ENCODE measurements around the gene PPT1. TPM values are rescaled to one million over a fixed set of nuclear protein-coding genes. Genes with fewer than 3 reads are reported as not detected.
A peak's percentile ranks its signal among the peaks of the same experiment; 100 is the strongest.

PPT1 gene
- polyA plus RNA-seq (ENCODE audit: insufficient read length in 4 of 4), result 100 to 1,000 TPM; 103 to 134 (median 122) TPM

GRCh38 chr1:40096977-40097782, at the start of gene PPT1:
TSS of gene PPT1 (minus strand) at chr1:40097252. CDS start at chr1:40097238, 14 bp downstream.
- DNase-seq (ENCODE audit: low read depth in 4 of 4, low spot score in 3 of 4), result peak; percentile 42 to 70 (median 48)

DNA sequence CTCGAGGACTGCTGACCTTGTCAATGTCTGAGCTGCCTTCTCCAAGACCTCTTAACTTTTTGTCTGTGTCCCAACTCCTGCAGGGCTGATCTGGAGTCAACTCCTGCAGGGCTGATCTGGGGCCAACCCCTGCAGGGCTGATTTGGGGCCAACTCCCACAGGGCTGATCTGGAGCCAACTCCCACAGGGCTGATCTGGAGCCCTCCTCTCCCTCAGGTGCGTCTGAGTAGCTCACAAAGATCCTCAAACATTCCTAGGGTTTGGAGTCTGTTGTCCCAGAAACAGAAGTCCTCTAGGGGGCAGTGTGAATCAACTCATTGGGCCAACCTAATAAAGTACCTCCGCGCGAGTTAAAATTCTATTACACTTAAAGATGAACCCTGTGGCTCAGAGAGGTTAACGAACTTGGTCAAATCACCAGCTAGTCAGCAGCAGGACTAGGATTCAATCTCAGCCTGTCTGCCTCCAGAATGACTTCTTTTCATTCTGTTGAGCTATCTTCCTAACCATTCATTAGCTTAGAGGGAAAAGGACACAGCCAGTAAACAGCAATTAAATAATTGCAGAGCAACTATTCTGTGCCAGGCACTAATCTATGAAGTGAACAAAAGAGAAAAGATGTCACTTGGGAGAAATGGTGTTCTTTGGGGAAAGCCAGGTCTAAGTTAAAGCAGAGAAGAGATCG, 47.0 kb upstream of the PPT1 start:
- peak; percentile 54 to 71 (median 65) for DNase-seq (ENCODE audit: low read depth in 4 of 4, low spot score in 3 of 4)

DNA sequence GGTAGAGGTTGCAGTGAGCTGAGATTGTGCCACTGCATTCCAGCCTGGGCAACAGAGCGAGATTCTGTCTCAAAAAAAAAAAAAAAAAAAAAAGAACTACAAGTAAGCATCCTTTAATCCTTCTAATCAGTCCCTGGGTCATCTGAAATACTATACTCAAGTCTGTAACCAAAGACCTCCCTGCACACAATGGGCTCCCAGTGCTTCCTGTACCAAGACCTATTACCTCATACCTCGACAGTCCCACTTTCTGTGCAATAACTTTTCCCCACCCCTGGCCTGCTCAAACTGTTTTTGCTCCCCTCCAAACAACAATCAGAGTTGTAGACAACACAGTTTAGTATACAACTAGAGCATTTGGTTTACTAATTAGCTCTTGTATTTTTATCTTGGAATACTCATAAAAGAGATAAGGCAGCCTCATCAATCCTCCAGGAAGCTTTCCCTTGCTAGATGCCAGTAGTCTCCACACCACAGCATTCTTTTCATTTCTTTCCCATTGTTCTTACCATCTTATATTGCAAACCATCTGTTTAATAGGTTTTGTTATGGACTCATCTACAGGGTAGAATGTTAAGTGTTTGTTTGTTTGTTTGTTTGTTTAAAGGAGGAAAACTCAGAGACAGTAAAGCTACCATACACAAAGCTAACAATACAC, 45.0 kb upstream of the PPT1 start:
- no peak for DNase-seq (ENCODE audit: low read depth in 4 of 4, low spot score in 3 of 4)

GRCh38 chr1:40140211-40140973, 43.3 kb upstream of the PPT1 start:
- DNase-seq (ENCODE audit: low read depth in 4 of 4, low spot score in 3 of 4), result no peak

DNA sequence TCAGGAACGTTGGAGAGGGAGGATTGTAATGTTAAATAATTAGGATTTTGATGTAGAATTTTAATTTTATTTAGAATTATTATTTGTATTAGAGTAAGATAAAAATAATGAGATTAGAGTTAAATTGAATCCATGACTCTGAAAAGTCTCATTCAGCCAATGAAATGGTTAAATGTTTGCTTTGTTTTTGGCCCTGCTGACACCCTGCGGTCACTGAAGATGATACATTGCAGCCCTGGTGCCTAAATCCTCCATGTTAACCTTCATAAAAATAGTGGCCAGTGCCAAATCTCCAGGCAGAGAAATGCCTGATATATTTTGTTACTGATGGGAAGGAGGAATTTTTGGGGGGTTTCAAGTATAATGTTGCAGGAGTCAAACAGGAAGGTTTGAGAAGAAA, 36.8 kb upstream of the PPT1 start:
- DNase-seq (ENCODE audit: low read depth in 4 of 4, low spot score in 3 of 4), result no peak

DNA sequence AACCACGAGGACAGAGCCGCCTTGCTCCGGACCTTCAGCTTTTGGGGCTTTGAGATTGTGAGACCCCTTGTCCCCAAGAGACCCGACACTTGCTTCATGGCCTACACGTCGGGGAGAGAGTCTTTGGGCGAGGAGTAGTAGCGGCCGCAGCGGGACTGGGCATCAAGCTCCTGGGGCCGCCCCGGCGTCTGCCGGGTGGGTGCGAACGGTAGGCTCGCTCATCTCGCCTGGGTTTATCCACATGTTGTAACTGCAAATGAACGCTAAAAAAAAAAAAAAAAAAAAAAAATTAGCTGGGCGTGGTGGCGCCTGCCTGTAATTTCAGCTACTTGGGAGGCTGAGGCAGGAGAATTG, 36.2 kb upstream of the PPT1 start:
- no peak for DNase-seq (ENCODE audit: low read depth in 4 of 4, low spot score in 3 of 4)

GRCh38 chr1:40132383-40133311, 35.6 kb upstream of the PPT1 start:
- DNase-seq (ENCODE audit: low read depth in 4 of 4, low spot score in 3 of 4), result peak in 1 of 4 donors; percentile 10

DNA sequence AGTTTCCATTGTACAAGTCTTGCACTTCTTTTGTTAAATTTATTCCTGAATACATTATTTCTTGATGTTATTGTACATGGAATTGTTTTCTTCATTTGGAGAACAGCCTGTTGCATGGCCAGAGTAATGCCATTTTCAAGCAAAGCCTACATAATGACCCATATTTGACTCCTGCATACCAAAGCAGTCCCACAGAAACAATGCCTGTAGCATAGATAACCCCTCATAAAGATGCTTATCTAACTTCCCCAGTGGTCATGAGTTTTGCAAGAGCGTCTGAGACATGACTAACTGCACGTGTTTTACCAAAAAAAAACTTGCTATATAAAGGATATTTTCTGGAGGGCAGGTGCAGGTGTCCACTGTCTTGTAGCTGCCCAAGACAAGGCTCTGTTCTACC, 33.8 kb upstream of the PPT1 start:
- DNase-seq (ENCODE audit: low read depth in 4 of 4, low spot score in 3 of 4), result no peak

GRCh38 chr1:40122855-40123254, 25.8 kb upstream of the PPT1 start:
- DNase-seq (ENCODE audit: low read depth in 4 of 4, low spot score in 3 of 4), result no peak

GRCh38 chr1:40120128-40120527, 23.1 kb upstream of the PPT1 start:
- DNase-seq (ENCODE audit: low read depth in 4 of 4, low spot score in 3 of 4), result no peak

DNA sequence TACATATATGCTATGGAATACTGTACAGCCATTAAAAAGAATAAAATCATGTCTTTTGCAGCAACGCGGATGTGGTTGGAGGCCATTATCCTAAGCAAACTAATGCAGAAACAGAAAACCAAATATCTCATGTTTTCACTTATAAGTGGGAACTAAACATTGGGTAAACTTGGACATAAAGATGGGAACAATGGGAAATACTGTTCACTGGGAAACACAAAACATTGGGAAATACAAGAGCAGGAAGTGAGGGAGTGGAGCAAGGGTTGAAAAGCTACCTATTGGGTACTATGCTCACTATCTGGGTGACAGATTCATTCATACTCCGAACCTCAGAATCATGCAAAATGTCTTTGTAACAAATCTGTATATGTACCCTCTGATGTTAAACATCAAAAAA, 17.3 kb upstream of the PPT1 start:
- DNase-seq (ENCODE audit: low read depth in 4 of 4, low spot score in 3 of 4), result no peak

DNA sequence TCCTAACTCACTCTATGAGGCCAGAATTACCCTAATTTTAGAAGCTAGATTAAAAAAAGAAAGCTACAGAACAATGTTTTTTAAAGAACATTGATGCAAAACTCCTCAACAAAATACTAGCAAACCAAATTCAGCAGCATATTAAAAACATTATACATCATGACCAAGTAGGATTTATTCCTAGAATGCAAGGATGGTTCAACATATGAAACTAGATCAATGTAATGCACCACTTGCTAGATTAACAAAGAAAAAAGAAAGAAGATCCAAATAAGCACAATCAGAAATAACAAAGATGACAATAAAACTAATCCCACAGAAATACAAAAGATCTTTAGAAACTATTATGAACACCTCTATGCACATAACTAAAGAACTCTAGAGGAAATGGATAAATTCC, 13.3 kb upstream of the PPT1 start:
- DNase-seq (ENCODE audit: low read depth in 4 of 4, low spot score in 3 of 4), result no peak

DNA sequence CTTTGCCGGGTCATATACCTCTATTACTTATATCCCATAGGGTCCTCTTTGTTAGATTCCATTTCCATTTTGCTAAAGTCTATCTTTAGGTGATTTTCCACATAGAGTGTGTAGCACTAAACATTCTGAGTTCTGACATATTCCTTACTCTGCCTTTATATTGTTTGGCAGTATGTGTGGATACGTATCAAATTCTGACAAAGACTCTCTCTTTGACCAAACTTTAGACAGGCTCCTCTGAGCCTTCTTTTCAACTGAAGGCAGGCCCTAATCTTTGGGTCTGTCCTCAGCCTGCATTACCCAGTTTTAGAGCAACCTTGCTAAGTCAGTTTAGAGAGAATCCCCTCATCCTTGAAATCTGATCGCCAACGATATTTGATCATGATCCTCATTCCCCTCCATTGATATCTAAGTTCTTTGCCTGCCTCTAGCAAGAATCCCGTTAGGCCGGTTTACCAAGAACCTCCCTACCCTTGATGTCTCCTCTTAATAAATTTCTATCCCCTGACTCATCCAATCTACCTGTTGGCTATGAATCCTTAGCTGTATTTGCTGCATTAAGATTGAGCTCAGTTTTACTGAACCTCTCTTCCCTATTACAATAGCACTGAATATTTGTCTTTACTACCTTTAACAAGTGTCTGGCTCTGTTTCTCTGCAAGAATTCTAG, 10.4 kb upstream of the PPT1 start:
- no peak for DNase-seq (ENCODE audit: low read depth in 4 of 4, low spot score in 3 of 4)

GRCh38 chr1:40105028-40105427, 8.0 kb upstream of the PPT1 start:
- DNase-seq (ENCODE audit: low read depth in 4 of 4, low spot score in 3 of 4), result no peak

- no peak for DNase-seq (ENCODE audit: low read depth in 4 of 4, low spot score in 3 of 4)
These were observed 5.8 kb upstream of the PPT1 start for GRCh38 chr1:40102896-40103295.

GRCh38 chr1:40102038-40102437, 5.0 kb upstream of the PPT1 start:
- DNase-seq (ENCODE audit: low read depth in 4 of 4, low spot score in 3 of 4), result no peak

DNA sequence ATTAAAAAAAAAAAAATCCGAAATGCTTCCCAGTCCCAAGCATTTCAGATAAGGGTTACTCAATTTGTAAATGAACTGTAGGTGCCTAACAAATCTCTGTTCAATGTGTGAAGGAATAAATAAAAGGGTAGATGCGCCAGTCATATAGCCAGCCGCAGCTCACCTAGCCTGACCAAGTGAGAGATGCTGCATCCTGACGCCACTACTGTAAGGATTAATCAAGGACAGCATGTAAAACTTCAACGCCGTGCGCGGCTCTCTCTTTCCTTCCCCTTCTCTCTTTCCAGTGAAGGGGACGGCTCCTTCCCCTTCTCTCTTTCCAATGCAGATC, 441 bp downstream of the PPT1 start:
- no peak for DNase-seq (ENCODE audit: low read depth in 4 of 4, low spot score in 3 of 4)

GRCh38 chr1:40095806-40096205, 1.2 kb downstream of the PPT1 start:
- no peak for DNase-seq (ENCODE audit: low read depth in 4 of 4, low spot score in 3 of 4)

GRCh38 chr1:40094466-40095110, 2.5 kb downstream of the PPT1 start:
- no peak for DNase-seq (ENCODE audit: low read depth in 4 of 4, low spot score in 3 of 4)
